PC-9 (cell line): ENCODE results near the gene CLDN6. TPM values are rescaled to one million over a fixed set of nuclear protein-coding genes. Genes with fewer than 3 reads are reported as not detected.

Source experiments
- BruUV-seq: library from RNA; stranded (reverse); fragments of 400-500 nt; replicated peaks from 2 replicates; lab custom pipeline; 2021; lab: Mats Ljungman, UMichigan
- CTCF ChIA-PET: fragments of 300-600 bp; sonication (Branson Sonifier 250); formaldehyde crosslinking; loops from one replicate; lab custom pipeline; 2022; ENCODE audit warnings: antibody characterized with exemption; lab: Charles Lee
- POLR2A ChIA-PET: fragments of 300-600 bp; sonication (Branson Sonifier 250); formaldehyde crosslinking; loops from one replicate; lab custom pipeline; 2022; ENCODE audit warnings: antibody characterized with exemption; ENCODE audit not compliant: unreplicated experiment; lab: Charles Lee
- DNase-seq, 2 experiments: peaks; one replicate each; pipeline versions ENCODE4 v3.0.0 to v3.0.0-alpha.2; 2015 to 2022; ENCODE audit warnings: mixed read lengths in 1 of 2
- H2AFZ ChIP-seq: fragments of 200-600 bp; sonication (generic); 2 replicates; pipeline ENCODE4 v1.8.1; 2017; ENCODE audit warnings: antibody characterized with exemption
- H3F3A ChIP-seq: fragments of 200-600 bp; sonication (generic); 2 replicates; pipeline ENCODE4 v1.8.1; 2017; ENCODE audit warnings: antibody characterized with exemption, mild to moderate bottlenecking, low read depth; ENCODE audit not compliant: insufficient read depth
- H3K27ac ChIP-seq: fragments of 200-600 bp; sonication (generic); 2 replicates; pipeline ENCODE4 v1.6.1; 2016; ENCODE audit warnings: mixed run types
- H3K27me3 ChIP-seq: fragments of 200-600 bp; sonication (generic); 2 replicates; pipeline ENCODE4 v1.6.1; 2016; ENCODE audit warnings: low read depth, mixed run types; ENCODE audit not compliant: insufficient read depth
- H3K36me3 ChIP-seq: fragments of 200-600 bp; sonication (generic); 2 replicates; pipeline ENCODE4 v1.6.1; 2016; ENCODE audit warnings: low read depth, mixed run types
- H3K4me1 ChIP-seq: fragments of 200-600 bp; sonication (generic); replicated peaks from 2 replicates; pipeline ENCODE4 v1.6.1; 2016; ENCODE audit warnings: mixed run types; ENCODE audit not compliant: insufficient read depth
- H3K4me2 ChIP-seq: fragments of 200-600 bp; sonication (generic); 2 replicates; pipeline ENCODE4 v1.6.1; 2017; ENCODE audit warnings: mixed run types
- H3K4me3 ChIP-seq: fragments of 200-600 bp; sonication (generic); 2 replicates; pipeline ENCODE4 v1.6.1; 2016; ENCODE audit warnings: mixed run types
- H3K79me2 ChIP-seq: fragments of 200-600 bp; sonication (generic); 2 replicates; pipeline ENCODE4 v1.6.1; 2017; ENCODE audit warnings: low read depth, mixed run types
- H3K9me2 ChIP-seq: fragments of 200-600 bp; sonication (generic); 2 replicates; pipeline ENCODE4 v1.8.1; 2017; ENCODE audit warnings: mild to moderate bottlenecking; ENCODE audit not compliant: insufficient read depth
- H3K9me3 ChIP-seq: fragments of 200-600 bp; sonication (generic); 2 replicates; pipeline ENCODE4 v1.8.1; 2016; ENCODE audit warnings: low read depth; ENCODE audit not compliant: insufficient read depth
- H4K20me1 ChIP-seq: fragments of 200-600 bp; sonication (generic); 2 replicates; pipeline ENCODE4 v1.8.1; 2017; ENCODE audit not compliant: insufficient read depth
- EZH2 ChIP-seq: fragments of 200-600 bp; sonication (generic); IDR thresholded peaks from 2 replicates; pipeline ENCODE4 v1.8.0; 2017; ENCODE audit warnings: antibody characterized with exemption, low read depth
- intact Hi-C: fragments of 100-400 bp; cut with micrococcal nuclease; formaldehyde crosslinking; loops from one replicate; pipeline ENCODE4 v1.10.0; 2022; ENCODE audit not compliant: unreplicated experiment
- total RNA-seq: library from RNA; stranded (reverse); gene quantifications from 2 replicates; pipeline ENCODE4 v1.2.3, GENCODE V29; 2021
- TF ChIP-seq, protein P1 (sequence below): fragments of 200-600 bp; sonication (generic); conservative IDR thresholded peaks from 2 replicates; pipeline ENCODE4 v1.6.1; 2017; ENCODE audit warnings: mixed run types, antibody characterized with exemption, mild to moderate bottlenecking, moderate library complexity

CLDN6 gene
- total RNA-seq, 1 experiment from 2014 or later, result 0.26 TPM

DNA sequence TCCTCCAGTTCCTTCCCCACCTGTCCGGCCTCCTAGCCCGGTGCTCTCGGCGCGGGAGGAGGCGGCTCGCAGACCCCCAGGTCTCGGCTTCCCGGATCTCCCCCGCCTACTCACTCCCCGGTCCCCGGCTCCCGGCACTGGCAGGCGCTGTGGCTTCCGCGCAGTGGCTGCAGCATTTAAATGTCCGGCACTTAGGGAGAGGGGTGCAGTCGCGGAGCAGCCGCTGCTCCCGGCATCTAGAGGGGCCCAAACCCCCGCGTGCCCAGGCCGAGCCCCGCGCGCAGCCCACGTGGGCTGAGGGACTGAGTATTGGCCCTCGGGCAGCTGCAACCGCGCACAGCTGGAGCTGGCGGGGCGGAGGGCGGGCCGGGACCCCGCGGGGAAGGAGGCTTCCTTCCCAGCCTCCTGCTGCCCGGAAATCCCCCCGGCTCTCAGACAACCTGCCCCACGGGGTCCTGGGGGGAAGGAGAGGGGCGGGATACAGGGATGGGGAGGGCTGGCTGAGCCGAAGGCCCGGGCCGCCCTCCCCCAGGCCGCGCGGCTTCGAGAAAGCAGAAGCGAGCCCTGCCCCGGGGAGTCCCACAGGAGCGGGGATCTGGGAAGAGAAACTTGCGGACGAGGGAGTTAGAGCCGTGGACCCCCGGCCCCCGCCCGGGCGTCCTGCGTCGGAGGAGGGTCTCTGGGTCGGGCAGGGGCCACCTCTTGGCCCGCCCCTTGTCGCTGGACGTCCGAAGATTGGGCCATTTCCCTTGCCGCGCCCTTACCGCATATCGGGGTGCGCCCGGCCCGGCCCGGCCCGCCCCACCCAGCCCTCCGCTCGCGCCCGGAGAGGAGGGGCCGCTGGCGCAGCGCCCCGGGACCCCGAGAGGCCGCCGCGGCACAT lies 28.0 kb upstream of the CLDN6 start, which contains the start of gene MMP25:
TSS of gene MMP25 (plus strand) at position 804 of the 883 bp plus-strand sequence. CDS start 357 bp downstream, outside the sequence.
- TF ChIP-seq EZH2, result 0 out of 2 replicates have a peak, but pooled peaks have one; percentile 39
- TF ChIP-seq, protein P1, sequence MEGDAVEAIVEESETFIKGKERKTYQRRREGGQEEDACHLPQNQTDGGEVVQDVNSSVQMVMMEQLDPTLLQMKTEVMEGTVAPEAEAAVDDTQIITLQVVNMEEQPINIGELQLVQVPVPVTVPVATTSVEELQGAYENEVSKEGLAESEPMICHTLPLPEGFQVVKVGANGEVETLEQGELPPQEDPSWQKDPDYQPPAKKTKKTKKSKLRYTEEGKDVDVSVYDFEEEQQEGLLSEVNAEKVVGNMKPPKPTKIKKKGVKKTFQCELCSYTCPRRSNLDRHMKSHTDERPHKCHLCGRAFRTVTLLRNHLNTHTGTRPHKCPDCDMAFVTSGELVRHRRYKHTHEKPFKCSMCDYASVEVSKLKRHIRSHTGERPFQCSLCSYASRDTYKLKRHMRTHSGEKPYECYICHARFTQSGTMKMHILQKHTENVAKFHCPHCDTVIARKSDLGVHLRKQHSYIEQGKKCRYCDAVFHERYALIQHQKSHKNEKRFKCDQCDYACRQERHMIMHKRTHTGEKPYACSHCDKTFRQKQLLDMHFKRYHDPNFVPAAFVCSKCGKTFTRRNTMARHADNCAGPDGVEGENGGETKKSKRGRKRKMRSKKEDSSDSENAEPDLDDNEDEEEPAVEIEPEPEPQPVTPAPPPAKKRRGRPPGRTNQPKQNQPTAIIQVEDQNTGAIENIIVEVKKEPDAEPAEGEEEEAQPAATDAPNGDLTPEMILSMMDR, result no peak
- Histone ChIP-seq H3K79me2 (no peaks in the 10 kb centered on the region), H3K27me3 (no peaks in the 10 kb centered on the region), H2AFZ (peak within 1 kb of the TSS; percentile 86), H3K4me1 (peaks cover 8% of the 10 kb centered on the region; the same call in 1 of the 2 replicates), H4K20me1 (no peaks in the 10 kb centered on the region), H3K36me3 (no peaks in the 10 kb centered on the region), H3K4me3 (peak within 1 kb of the TSS; percentile 92), H3K9me2 (no peaks in the 10 kb centered on the region), H3K4me2 (peak within 1 kb of the TSS; percentile 100), H3F3A (peaks cover 15% of the 10 kb centered on the region; the same call in 1 of the 2 replicates), H3K27ac (no peak within 1 kb of the TSS), H3K9me3 (no peaks in the 10 kb centered on the region)
- intact Hi-C loops, result no loop called here
- ChIA-PET POLR2A (interaction anchor here (0.7 kb wide), 1 partner anchor 468 kb away, joined by 5 read pairs; no protein-coding TSS in a partner anchor), CTCF (interaction anchor here (0.9 kb wide), 1 partner anchor 13 kb away, joined by 3 read pairs; no protein-coding TSS in a partner anchor)
- BruUV-seq, result no TSS peak
- DNase-seq, result no peak

DNA sequence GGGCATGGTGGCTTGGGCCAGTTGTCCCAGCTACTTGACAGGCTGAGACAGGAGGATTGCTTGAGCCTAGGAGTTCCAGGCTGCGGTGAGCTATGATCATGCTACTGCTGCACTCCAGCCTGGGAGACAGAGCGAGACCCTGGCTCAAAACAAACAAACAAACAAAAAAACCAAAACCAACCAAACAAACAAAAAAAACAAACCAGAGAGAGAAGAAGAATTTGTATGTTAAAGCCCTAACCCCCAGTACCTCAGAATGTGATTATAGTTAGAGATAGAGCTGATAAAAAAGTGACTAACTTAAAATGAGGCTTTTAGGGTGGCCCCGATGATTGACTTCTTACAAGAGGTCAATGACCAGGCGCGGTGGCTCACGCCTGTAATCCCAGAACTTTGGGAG lies 26.7 kb upstream of the CLDN6 start:
- H3K4me1 ChIP-seq, result peaks cover 9% of the 10 kb centered on the region
- H3K27ac ChIP-seq, result no peak overlapping the region
- no peak overlapping the region for H2AFZ ChIP-seq
- H3K9me2 ChIP-seq, result no peaks in the 10 kb centered on the region
- H4K20me1 ChIP-seq, result no peaks in the 10 kb centered on the region
- peak overlapping the region; percentile 100; the same call in 1 of the 2 replicates for H3K4me2 ChIP-seq
- ChIA-PET CTCF (interaction anchor here (0.7 kb wide), 2 partner anchors 44 to 848 kb away, joined by 3 read pairs; partner anchors contain the start of gene CASKIN1), POLR2A (interaction anchor here (0.6 kb wide), 1 partner anchor 114 kb away, joined by 28 read pairs; no protein-coding TSS in a partner anchor)
- no peaks in the 10 kb centered on the region for H3K79me2 ChIP-seq
- BruUV-seq, result no TSS peak
- H3K27me3 ChIP-seq, result no peaks in the 10 kb centered on the region
- no peak for TF ChIP-seq EZH2
- TF ChIP-seq, protein P1, result no peak
- DNase-seq, result no peak
- H3F3A ChIP-seq, result peaks cover 17% of the 10 kb centered on the region; the same call in 1 of the 2 replicates
- H3K4me3 ChIP-seq, result no peak overlapping the region
- no peaks in the 10 kb centered on the region for H3K9me3 ChIP-seq
- no peaks in the 10 kb centered on the region for H3K36me3 ChIP-seq
- intact Hi-C loops, result no loop called here

DNA sequence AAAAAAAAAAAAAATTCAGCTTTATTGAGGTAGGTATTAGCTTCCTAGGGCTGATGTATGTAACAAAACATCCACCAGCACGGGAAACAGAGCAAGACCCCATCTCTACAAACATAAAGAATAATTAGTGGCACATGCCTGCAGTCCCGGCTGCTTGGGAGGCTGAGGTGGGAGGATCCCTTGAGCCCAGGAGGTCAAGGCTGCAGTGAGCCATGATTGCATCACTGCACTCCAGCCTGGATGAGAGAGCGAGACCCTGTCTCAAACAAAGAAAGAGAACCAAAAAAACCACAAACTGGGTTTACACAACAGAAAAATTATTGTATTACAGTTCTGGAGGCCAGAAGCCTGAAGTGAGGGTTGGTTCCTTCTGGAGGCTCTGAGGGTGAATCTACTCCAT lies 24.4 kb upstream of the CLDN6 start:
- Histone ChIP-seq H3K27me3 (no peaks in the 10 kb centered on the region), H3K9me2 (no peaks in the 10 kb centered on the region), H4K20me1 (no peaks in the 10 kb centered on the region), H3K36me3 (no peaks in the 10 kb centered on the region), H3K4me3 (no peak overlapping the region), H3F3A (peaks cover 35% of the 10 kb centered on the region; the same call in 1 of the 2 replicates), H3K9me3 (no peaks in the 10 kb centered on the region), H3K27ac (no peak overlapping the region), H2AFZ (no peak overlapping the region), H3K4me1 (peaks cover 32% of the 10 kb centered on the region), H3K4me2 (no peak overlapping the region), H3K79me2 (no peaks in the 10 kb centered on the region)
- no peak for DNase-seq
- POLR2A ChIA-PET, result interaction anchor here (0.7 to 0.8 kb wide), 2 partner anchors 105 to 318 kb away, joined by 6 to 7 read pairs; no protein-coding TSS in a partner anchor
- CTCF ChIA-PET, result interaction anchor here (0.6 to 0.7 kb wide), 4 partner anchors 8 to 1297 kb away, joined by 3 to 12 read pairs (median 4); no protein-coding TSS in a partner anchor
- BruUV-seq, result no TSS peak
- intact Hi-C loops, result no loop called here
- TF ChIP-seq EZH2, result no peak
- TF ChIP-seq, protein P1, result no peak
